ENCODE results near the gene HDGFL3.
"Not testable (repeated sequence)": the region's sequence is repeated elsewhere in the genome, so short reads cannot be mapped to it uniquely, and the experiment has no call there.

- not testable (repeated sequence) for TF ChIP-seq CTCF, POLR2A, EP300 (IDR thresholded peaks at IDR 0.05)
Measured at GRCh38 chr15:83085864-83086552, 121.6 kb downstream of the HDGFL3 start.

Data from ovary (tissue), 3 donors.